HG03175 (cell line): ENCODE measurements around the gene FOXJ3.

ENCODE experiments used
- ATAC-seq: cut with Tn5 transposase; IDR thresholded peaks from one replicate; pipeline ENCODE4 v1.9.1; 2021; ENCODE audit warnings: mild to moderate bottlenecking, moderate library complexity; ENCODE audit not compliant: unreplicated experiment

The FOXJ3 gene

DNA sequence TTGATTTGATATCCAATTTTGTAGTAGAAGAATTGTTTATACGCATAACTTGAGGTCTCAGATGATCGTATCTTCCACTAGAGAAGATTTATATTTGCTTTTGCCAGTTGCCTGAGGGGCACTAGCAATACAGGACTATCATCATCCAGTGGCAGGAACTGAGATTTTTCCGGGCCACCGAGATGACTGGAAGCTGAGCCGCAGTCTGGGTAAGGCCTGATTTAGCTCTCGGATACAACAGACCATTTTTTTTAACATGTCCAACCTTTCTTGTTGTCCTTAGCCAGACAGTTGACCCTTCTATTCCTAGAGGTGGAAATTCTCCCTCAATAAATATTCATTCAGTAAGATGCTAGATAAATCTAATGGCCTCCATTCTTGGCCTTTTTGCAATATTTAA is 207.3 kb downstream of the FOXJ3 start:
- ATAC-seq: no peak
